D721Med (cell line): ENCODE data around the gene PLCB1.

Experiments used
- DNase-seq: peaks from one replicate; pipeline ENCODE4 v3.0.0; 2011; ENCODE audit warnings: low spot score; ENCODE audit not compliant: insufficient read length
- FAIRE-seq: peaks from 2 replicates; lab custom pipeline; 2011; peaks lifted over from hg19 to GRCh38; lab: Jason Lieb, UNC
- TF ChIP-seq, protein P1 (sequence below): IDR thresholded peaks from 2 replicates; pipeline ENCODE4 v1.5.1; 2012; ENCODE audit warnings: mild to moderate bottlenecking, control low read depth; ENCODE audit not compliant: insufficient read depth; ENCODE audit errors: missing control alignments

Gene PLCB1

DNA sequence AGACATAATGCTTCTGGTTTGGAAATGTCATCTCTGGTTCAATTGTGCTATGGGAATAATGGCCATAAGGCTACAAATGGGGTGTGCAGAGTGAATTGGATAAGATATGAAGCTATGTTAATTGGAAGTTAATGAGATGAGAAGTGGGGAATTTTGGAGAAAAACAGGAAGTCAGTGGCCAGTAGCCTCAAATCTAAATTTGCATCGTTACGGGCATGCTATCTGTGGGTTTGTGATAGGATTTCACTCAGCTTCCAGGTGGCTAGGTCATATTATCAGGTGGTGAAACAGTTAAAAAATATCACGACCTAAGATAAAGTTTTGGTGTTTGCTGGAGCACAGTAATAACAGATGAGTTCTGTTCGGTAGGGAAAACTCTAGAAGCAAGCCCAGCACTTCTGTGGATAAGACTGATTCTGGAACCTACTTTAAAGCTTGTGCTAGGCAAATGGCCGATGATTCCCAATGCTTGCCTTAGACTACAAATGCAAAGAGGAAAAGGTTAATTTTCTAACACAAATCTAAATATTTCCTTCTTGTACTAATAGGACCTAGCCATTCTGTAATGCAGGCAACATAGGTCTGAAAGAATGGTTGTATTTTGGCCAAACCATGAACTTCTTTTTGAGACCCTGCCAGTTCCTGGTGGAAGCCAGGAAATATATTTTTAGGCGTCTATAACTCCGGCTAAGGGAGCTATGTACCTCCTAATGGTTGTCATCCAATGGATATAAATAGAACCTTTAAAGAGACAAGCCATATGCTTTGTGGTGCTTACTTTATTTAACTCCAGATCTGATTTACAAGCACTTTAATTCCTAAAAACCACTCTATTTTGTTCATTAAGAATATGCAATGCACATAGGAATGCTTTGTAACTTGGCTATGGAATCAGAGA lies 111.0 kb downstream of the PLCB1 start:
- TF ChIP-seq, protein P1, sequence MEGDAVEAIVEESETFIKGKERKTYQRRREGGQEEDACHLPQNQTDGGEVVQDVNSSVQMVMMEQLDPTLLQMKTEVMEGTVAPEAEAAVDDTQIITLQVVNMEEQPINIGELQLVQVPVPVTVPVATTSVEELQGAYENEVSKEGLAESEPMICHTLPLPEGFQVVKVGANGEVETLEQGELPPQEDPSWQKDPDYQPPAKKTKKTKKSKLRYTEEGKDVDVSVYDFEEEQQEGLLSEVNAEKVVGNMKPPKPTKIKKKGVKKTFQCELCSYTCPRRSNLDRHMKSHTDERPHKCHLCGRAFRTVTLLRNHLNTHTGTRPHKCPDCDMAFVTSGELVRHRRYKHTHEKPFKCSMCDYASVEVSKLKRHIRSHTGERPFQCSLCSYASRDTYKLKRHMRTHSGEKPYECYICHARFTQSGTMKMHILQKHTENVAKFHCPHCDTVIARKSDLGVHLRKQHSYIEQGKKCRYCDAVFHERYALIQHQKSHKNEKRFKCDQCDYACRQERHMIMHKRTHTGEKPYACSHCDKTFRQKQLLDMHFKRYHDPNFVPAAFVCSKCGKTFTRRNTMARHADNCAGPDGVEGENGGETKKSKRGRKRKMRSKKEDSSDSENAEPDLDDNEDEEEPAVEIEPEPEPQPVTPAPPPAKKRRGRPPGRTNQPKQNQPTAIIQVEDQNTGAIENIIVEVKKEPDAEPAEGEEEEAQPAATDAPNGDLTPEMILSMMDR, result no peak
- FAIRE-seq, result no peak
- no peak for DNase-seq

DNA sequence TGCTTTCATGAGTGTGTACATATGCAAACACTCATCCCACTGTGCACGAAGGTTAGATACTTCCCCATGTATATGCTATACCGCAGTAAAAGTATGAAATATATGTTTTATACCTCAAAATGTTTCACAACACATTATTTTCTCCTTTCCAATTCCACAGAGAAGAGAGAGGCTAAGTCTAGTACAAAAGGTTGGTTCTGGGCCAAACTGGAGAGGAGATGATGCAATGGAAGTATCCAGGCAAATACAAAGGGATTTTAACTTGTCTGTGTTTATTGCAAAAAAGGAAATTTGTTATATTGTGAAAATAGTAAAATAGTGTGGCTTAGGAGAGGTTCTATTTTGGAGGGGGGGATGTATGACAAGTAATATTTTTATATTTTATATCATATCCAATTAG lies 112.6 kb downstream of the PLCB1 start:
- DNase-seq (no peak), FAIRE-seq (no peak)
- TF ChIP-seq, protein P1, result no peak

DNA sequence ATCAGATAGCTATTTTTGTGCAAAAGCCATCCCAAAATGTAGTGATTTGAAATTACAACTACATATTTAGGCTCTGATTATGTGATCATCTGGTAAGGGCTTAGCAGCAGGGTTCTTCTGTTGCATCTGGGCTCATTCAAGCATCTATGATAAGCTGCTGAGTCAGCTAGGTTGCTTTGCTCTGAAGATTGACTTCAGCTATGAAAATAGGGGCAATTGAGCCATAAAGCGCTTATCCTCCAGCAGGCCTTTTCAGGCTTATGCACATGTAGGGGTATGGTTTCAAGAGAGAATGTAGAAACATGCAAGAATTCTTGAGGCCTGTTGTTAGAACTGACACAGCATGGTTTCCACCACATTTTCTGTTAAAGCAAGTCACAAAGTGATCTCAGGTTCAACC lies 114.1 kb downstream of the PLCB1 start:
- no peak for DNase-seq
- FAIRE-seq, result no peak
- TF ChIP-seq, protein P1, result no peak

- FAIRE-seq (no peak), DNase-seq (no peak)
- TF ChIP-seq, protein P1, result no peak
Measured at GRCh38 chr20:8246716-8247115, 114.7 kb downstream of the PLCB1 start.

- no peak for FAIRE-seq
- TF ChIP-seq, protein P1, result no peak
Measured at GRCh38 chr20:8248051-8248450, 116.0 kb downstream of the PLCB1 start.

DNA sequence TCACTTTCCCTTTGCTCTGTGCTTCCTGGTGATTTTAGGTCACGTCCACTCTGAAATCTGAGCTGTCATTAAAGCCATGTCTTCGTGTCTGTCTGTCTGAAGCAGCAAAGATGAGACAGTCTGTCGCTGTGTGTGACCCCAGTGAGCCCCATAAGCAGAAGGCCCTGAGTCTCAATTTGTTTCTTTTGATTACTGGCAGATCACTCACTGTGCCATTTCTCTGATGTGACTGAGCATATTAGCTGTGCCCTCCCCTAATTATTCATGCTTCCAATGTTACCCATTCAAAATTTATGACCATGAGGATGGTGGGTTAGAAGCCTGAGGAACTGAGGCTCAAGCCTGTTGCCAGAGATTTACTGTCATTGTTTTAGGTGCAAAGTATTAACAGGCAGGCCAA lies 117.6 kb downstream of the PLCB1 start:
- FAIRE-seq (no peak), DNase-seq (no peak)
- TF ChIP-seq, protein P1, result no peak

More at GRCh38 chr20:8248051-8248450, 116.0 kb downstream of the PLCB1 start:
- no peak for DNase-seq
